Measurements from ENCODE around the gene NCKAP5. TPM values are rescaled to one million over a fixed set of nuclear protein-coding genes. Genes with fewer than 3 reads are reported as not detected.

Gene NCKAP5
- total and polyA plus RNA-seq, 2 of the 13 experiments (the other 11 are each of a cell fraction or from before 2014, with no cell fraction given), result 0.01 TPM; not detected in 1

GRCh38 chr2:133606616-133607015, 38.4 kb upstream of the NCKAP5 start:
- H3K36me3 ChIP-seq (replicated peaks in 1 of 2; ENCODE audit: control insufficient read depth in 1 of 2, insufficient read depth in 2 of 2, low read length in 2 of 2), result no peaks in the 10 kb centered on the region
- no TSS peak for BruUV-seq (replicated peaks)
- no peak overlapping the region for H3K9ac ChIP-seq (ENCODE audit: insufficient read depth, low read depth, low read length)
- no peak overlapping the region for H2AFZ ChIP-seq (ENCODE audit: low read length)
- POLR2A ChIA-PET, result no interaction called here
- H3K27ac ChIP-seq (ENCODE audit: extremely low read length, insufficient read depth, low read length), result no peak overlapping the region
- no peaks in the 10 kb centered on the region for H3K4me1 ChIP-seq (ENCODE audit: insufficient read depth, low read length)
- in situ Hi-C loops (cut with HindIII; ENCODE audit: extremely low pct_ligation_motif_present, low pct_unique_long_range_greater_than_20kb) (no loop called here), intact Hi-C loops (cut with micrococcal nuclease; ENCODE audit: unreplicated experiment) (no loop called here)
- TF ChIP-seq ADNP (CRISPR knock-in tag; IDR thresholded peaks at IDR 0.05), result no peak
- no peaks in the 10 kb centered on the region for H3K9me3 ChIP-seq (ENCODE audit: low read length)
- CTCF ChIA-PET (ENCODE audit: low intra/inter-chr PET ratio, low total read pairs), result no interaction called here
- FAIRE-seq (no peak), DNase-seq (ENCODE audit: low spot score) (no peak), ATAC-seq (no peak)
- no peak overlapping the region for H3K4me3 ChIP-seq (replicated peaks in 1 of 3; ENCODE audit: insufficient read depth in 1 of 3, low read depth in 2 of 3, low read length in 3 of 3)
- H3K4me2 ChIP-seq (ENCODE audit: low read depth, low read length), result no peak overlapping the region
- H4K20me1 ChIP-seq (ENCODE audit: insufficient read depth, low read length), result no peaks in the 10 kb centered on the region
- no peaks in the 10 kb centered on the region; a peak in 1 of 5 replicates for H3K27me3 ChIP-seq (ENCODE audit: control insufficient read depth in 1 of 2, insufficient read depth in 2 of 2, low read length in 2 of 2)
- no peaks in the 10 kb centered on the region for H3K79me2 ChIP-seq (ENCODE audit: insufficient read depth, low read length)
- 18% methylated on average over 1 of the region's 1 CpG for WGBS (ENCODE audit: low lambda C conversion rate)

- ChIA-PET POLR2A (no interaction called here), CTCF (ENCODE audit: low intra/inter-chr PET ratio, low total read pairs) (no interaction called here)
- no peak overlapping the region for H3K27ac ChIP-seq (ENCODE audit: extremely low read length, insufficient read depth, low read length)
- H3K9ac ChIP-seq (ENCODE audit: insufficient read depth, low read depth, low read length), result no peak overlapping the region
- peaks cover 0 to 2% of the 10 kb centered on the region in 2 experiments; a peak in 3 of 5 replicates for H3K27me3 ChIP-seq (ENCODE audit: control insufficient read depth in 1 of 2, insufficient read depth in 2 of 2, low read length in 2 of 2)
- H3K4me1 ChIP-seq (ENCODE audit: insufficient read depth, low read length), result no peaks in the 10 kb centered on the region
- no peaks in the 10 kb centered on the region for H3K79me2 ChIP-seq (ENCODE audit: insufficient read depth, low read length)
- H2AFZ ChIP-seq (ENCODE audit: low read length), result no peak overlapping the region
- no peaks in the 10 kb centered on the region for H3K9me3 ChIP-seq (ENCODE audit: low read length)
- no TSS peak for BruUV-seq (replicated peaks)
- FAIRE-seq (no peak), ATAC-seq (no peak), DNase-seq (ENCODE audit: low spot score) (no peak)
- H3K4me2 ChIP-seq (ENCODE audit: low read depth, low read length), result no peak overlapping the region
- 0% methylated on average over 1 of the region's 1 CpG for WGBS (ENCODE audit: low lambda C conversion rate)
- H3K36me3 ChIP-seq (replicated peaks in 1 of 2; ENCODE audit: control insufficient read depth in 1 of 2, insufficient read depth in 2 of 2, low read length in 2 of 2), result no peaks in the 10 kb centered on the region
- H3K4me3 ChIP-seq (replicated peaks in 1 of 3; ENCODE audit: insufficient read depth in 1 of 3, low read depth in 2 of 3, low read length in 3 of 3), result no peak overlapping the region
- intact Hi-C loops (cut with micrococcal nuclease; ENCODE audit: unreplicated experiment), result no loop called here
- in situ Hi-C loops (cut with HindIII; ENCODE audit: extremely low pct_ligation_motif_present, low pct_unique_long_range_greater_than_20kb), result no loop called here
- H4K20me1 ChIP-seq (ENCODE audit: insufficient read depth, low read length), result no peaks in the 10 kb centered on the region
- TF ChIP-seq ZNF574 (CRISPR knock-in tag; IDR thresholded peaks at IDR 0.05) (no peak), TAF15 (IDR thresholded peaks at IDR 0.05; ENCODE audit: low read depth, low read length, poor library complexity, severe bottlenecking) (no peak), TIGD3 (CRISPR knock-in tag; IDR thresholded peaks at IDR 0.05; ENCODE audit: borderline replicate concordance) (no peak), HMGXB4 (CRISPR knock-in tag; IDR thresholded peaks at IDR 0.05; ENCODE audit: borderline replicate concordance in 1 of 2, low read depth in 1 of 2) (no peak), TFAP4 (IDR thresholded peaks at IDR 0.05; ENCODE audit: borderline replicate concordance, low read depth) (no peak), GFI1 (CRISPR knock-in tag; IDR thresholded peaks at IDR 0.05; ENCODE audit: borderline replicate concordance) (no peak), ETS1 (CRISPR knock-in tag; IDR thresholded peaks at IDR 0.05) (no peak), CBX1 (IDR thresholded peaks at IDR 0.05; ENCODE audit: low read depth) (no peak), ZNF251 (CRISPR knock-in tag; IDR thresholded peaks at IDR 0.05) (no peak)
Measured at GRCh38 chr2:133605766-133606137, 37.5 kb upstream of the NCKAP5 start.

All from HepG2 (cell line).